ENCODE measurements around the gene TMC2. TPM values are rescaled to one million over a fixed set of nuclear protein-coding genes. Genes with fewer than 3 reads are reported as not detected.

The TMC2 gene
- total RNA-seq, 2 experiments from 2014 or later, result not detected

DNA sequence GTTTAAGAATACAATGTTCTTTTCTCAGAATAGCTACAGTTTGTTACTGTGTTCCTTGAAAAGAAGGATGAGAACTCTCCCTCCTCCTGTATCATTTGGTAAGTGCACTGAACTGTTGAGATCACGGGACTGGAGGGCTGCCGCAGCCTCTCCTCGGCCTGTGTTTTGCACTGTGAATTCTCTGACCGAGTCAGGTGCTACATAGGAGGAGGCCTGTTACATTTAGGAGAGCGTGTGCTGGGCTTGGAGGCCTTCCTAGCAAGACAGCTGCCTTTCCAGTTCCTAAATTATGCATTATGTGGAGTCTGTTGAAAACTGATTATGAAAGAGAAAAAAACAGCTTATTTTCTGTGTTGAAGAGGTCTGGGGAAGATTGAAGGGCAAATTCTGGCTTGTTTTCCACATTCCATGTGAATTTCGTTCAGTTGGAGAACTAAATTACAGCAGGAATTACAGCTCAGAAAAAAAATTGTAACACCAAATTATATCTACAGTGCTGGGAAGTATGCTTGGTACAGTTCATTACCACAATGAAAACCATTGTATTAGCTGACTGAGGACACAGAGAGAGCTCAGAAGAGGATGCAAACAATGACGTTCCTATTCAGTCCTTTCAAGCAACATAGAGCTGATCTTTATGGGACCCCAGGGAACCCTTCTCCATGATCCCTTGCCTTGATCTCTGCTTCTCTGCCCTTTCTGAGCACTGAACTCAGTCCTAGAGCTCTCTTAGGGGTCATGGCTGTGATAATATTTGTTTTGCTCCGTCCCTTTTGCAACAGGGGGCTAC lies 2.8 kb downstream of the TMC2 start:
- no peaks in the 10 kb centered on the region for H3K36me3 Mint-ChIP-seq
- no peak overlapping the region for H3K27ac Mint-ChIP-seq
- peaks cover 44% of the 10 kb centered on the region for H3K27me3 Mint-ChIP-seq
- H3K4me3 Mint-ChIP-seq, result no peak overlapping the region
- H3K4me1 Mint-ChIP-seq, result no peaks in the 10 kb centered on the region
- no peak for DNase-seq
- no peaks in the 10 kb centered on the region for H3K9me3 Mint-ChIP-seq

GRCh38 chr20:2541940-2542339 lies 5.6 kb downstream of the TMC2 start:
- H3K27ac Mint-ChIP-seq, result no peak overlapping the region
- peaks cover 54% of the 10 kb centered on the region for H3K27me3 Mint-ChIP-seq

DNA sequence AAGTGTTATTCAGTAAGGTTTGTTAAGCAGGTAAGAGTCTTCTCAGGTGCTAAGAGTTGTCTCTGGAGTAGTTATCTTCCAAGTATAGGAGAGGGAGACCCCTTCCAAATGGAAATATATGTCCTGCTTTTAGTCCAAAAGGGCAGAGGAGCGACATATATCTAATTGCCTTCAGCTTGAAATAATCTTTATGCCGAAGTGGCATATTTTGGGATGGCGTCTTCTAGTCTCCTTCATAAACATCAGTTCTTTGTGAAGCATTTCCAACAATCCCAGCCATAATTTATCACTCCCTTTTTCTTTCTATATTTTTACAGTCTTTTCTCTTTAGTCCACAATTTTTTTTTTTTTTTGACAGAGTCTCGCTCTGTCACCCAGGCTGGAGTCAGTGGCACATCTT lies 6.0 kb downstream of the TMC2 start:
- no peak overlapping the region for H3K27ac Mint-ChIP-seq
- no peak overlapping the region for H3K4me3 Mint-ChIP-seq
- no peaks in the 10 kb centered on the region for H3K9me3 Mint-ChIP-seq
- H3K4me1 Mint-ChIP-seq, result no peaks in the 10 kb centered on the region
- no peak for DNase-seq
- H3K27me3 Mint-ChIP-seq, result peaks cover 54% of the 10 kb centered on the region
- H3K36me3 Mint-ChIP-seq, result no peaks in the 10 kb centered on the region

More at GRCh38 chr20:2541940-2542339, 5.6 kb downstream of the TMC2 start:
- Mint-ChIP-seq H3K9me3 (no peaks in the 10 kb centered on the region), H3K36me3 (no peaks in the 10 kb centered on the region), H3K4me3 (no peak overlapping the region), H3K4me1 (no peaks in the 10 kb centered on the region)
- no peak for DNase-seq

- H3K27me3 Mint-ChIP-seq, result peaks cover 48% of the 10 kb centered on the region
- no peaks in the 10 kb centered on the region for H3K4me1 Mint-ChIP-seq
- H3K27ac Mint-ChIP-seq, result no peak overlapping the region
- H3K9me3 Mint-ChIP-seq, result no peaks in the 10 kb centered on the region
- no peak overlapping the region for H3K4me3 Mint-ChIP-seq
- no peak for DNase-seq
- H3K36me3 Mint-ChIP-seq, result no peaks in the 10 kb centered on the region
Measured at GRCh38 chr20:2544211-2544610, 7.8 kb downstream of the TMC2 start.

DNA sequence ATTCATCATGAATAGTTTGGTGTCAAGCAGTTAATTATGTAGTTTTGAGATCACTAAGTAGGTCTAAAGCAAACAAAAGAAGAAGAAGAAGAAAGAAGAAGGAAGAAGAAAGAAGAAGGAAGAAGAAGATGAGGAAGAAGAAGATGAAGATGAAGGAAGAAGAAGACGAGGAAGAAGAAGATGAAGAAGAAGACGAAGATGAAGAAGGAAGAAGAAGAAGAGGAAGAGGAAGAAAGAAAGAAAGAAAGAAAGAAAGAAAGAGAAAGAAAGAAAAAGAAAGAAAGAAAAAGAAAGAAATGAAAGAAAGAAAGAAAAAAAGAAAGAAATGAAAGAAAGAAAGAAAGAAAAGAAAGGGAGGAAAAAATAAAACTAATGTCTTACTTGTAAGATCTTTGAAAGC lies 9.2 kb downstream of the TMC2 start:
- Mint-ChIP-seq H3K36me3 (no peaks in the 10 kb centered on the region), H3K4me3 (no peak overlapping the region), H3K27me3 (peaks cover 47% of the 10 kb centered on the region)

GRCh38 chr20:2557873-2558580 lies 21.7 kb downstream of the TMC2 start:
- peaks cover 76% of the 10 kb centered on the region for H3K27me3 Mint-ChIP-seq
- no peak for DNase-seq

More for the DNA sequence above, 9.2 kb downstream of the TMC2 start:
- Mint-ChIP-seq H3K9me3 (no peaks in the 10 kb centered on the region), H3K4me1 (peaks cover 1% of the 10 kb centered on the region), H3K27ac (no peak overlapping the region)
- DNase-seq, result no peak

GRCh38 chr20:2558581-2559278 lies 22.4 kb downstream of the TMC2 start:
- H3K4me3 Mint-ChIP-seq, result peak overlapping the region; percentile 7
- DNase-seq, result peak; percentile 8
- H3K27ac Mint-ChIP-seq, result no peak overlapping the region
- H3K27me3 Mint-ChIP-seq, result peaks cover 73% of the 10 kb centered on the region
- H3K36me3 Mint-ChIP-seq, result no peaks in the 10 kb centered on the region
- peaks cover 2% of the 10 kb centered on the region for H3K4me1 Mint-ChIP-seq
- H3K9me3 Mint-ChIP-seq, result no peaks in the 10 kb centered on the region

More at GRCh38 chr20:2557873-2558580, 21.7 kb downstream of the TMC2 start:
- Mint-ChIP-seq H3K4me3 (no peak overlapping the region), H3K4me1 (peaks cover 2% of the 10 kb centered on the region), H3K27ac (no peak overlapping the region), H3K36me3 (no peaks in the 10 kb centered on the region), H3K9me3 (no peaks in the 10 kb centered on the region)

- Mint-ChIP-seq H3K27ac (no peak overlapping the region), H3K27me3 (peaks cover 68% of the 10 kb centered on the region), H3K9me3 (no peaks in the 10 kb centered on the region), H3K4me1 (peaks cover 2% of the 10 kb centered on the region), H3K4me3 (peak overlapping the region; percentile 7), H3K36me3 (no peaks in the 10 kb centered on the region)
- DNase-seq, result no peak
Measured at GRCh38 chr20:2559279-2559626, 22.9 kb downstream of the TMC2 start.

- no peak overlapping the region for H3K4me3 Mint-ChIP-seq
- no peak overlapping the region for H3K27ac Mint-ChIP-seq
- no peak for DNase-seq
- H3K4me1 Mint-ChIP-seq, result peaks cover 2% of the 10 kb centered on the region
- no peaks in the 10 kb centered on the region for H3K9me3 Mint-ChIP-seq
- peaks cover 64% of the 10 kb centered on the region for H3K27me3 Mint-ChIP-seq
- no peaks in the 10 kb centered on the region for H3K36me3 Mint-ChIP-seq
Measured at GRCh38 chr20:2559651-2560050, 23.3 kb downstream of the TMC2 start.

GRCh38 chr20:2563116-2563515 lies 26.7 kb downstream of the TMC2 start:
- H3K27ac Mint-ChIP-seq, result no peak overlapping the region
- peaks cover 2% of the 10 kb centered on the region for H3K4me1 Mint-ChIP-seq
- H3K4me3 Mint-ChIP-seq, result no peak overlapping the region
- H3K36me3 Mint-ChIP-seq, result no peaks in the 10 kb centered on the region
- no peaks in the 10 kb centered on the region for H3K9me3 Mint-ChIP-seq
- peaks cover 61% of the 10 kb centered on the region for H3K27me3 Mint-ChIP-seq
- DNase-seq, result no peak

- Mint-ChIP-seq H3K4me1 (no peaks in the 10 kb centered on the region), H3K27me3 (peaks cover 59% of the 10 kb centered on the region), H3K36me3 (no peaks in the 10 kb centered on the region), H3K4me3 (no peak overlapping the region), H3K27ac (no peak overlapping the region), H3K9me3 (no peaks in the 10 kb centered on the region)
- DNase-seq, result no peak
Measured at GRCh38 chr20:2564406-2564805, 28.0 kb downstream of the TMC2 start.

- Mint-ChIP-seq H3K36me3 (no peaks in the 10 kb centered on the region), H3K9me3 (no peaks in the 10 kb centered on the region), H3K4me3 (no peak overlapping the region), H3K27ac (no peak overlapping the region), H3K27me3 (peaks cover 77% of the 10 kb centered on the region), H3K4me1 (no peaks in the 10 kb centered on the region)
- no peak for DNase-seq
Measured at GRCh38 chr20:2575682-2576081, 39.3 kb downstream of the TMC2 start.

DNA sequence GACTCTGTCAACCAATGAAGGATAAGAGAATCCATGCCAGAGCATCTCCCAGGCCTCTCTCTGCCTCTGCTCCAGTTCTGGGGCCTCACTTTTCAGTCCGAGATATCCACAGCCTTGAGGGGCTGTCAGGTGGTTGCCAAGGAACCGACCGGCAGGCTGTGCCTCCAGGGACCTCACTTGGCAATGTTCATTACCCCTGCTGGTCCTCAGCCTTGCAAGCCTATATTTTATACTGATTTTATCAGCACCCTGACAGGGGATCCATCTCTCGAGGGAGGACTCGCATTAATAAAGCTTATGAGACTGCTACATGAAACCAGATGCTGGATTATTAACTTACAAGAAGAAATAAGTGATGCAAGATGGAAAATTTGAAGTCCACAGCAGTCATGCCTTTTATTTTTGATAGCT lies 39.9 kb downstream of the TMC2 start:
- no peak overlapping the region for H3K27ac Mint-ChIP-seq
- no peak overlapping the region for H3K4me3 Mint-ChIP-seq
- DNase-seq, result no peak
- H3K4me1 Mint-ChIP-seq, result no peaks in the 10 kb centered on the region
- H3K36me3 Mint-ChIP-seq, result no peaks in the 10 kb centered on the region
- peaks cover 74% of the 10 kb centered on the region for H3K27me3 Mint-ChIP-seq
- H3K9me3 Mint-ChIP-seq, result no peaks in the 10 kb centered on the region

DNA sequence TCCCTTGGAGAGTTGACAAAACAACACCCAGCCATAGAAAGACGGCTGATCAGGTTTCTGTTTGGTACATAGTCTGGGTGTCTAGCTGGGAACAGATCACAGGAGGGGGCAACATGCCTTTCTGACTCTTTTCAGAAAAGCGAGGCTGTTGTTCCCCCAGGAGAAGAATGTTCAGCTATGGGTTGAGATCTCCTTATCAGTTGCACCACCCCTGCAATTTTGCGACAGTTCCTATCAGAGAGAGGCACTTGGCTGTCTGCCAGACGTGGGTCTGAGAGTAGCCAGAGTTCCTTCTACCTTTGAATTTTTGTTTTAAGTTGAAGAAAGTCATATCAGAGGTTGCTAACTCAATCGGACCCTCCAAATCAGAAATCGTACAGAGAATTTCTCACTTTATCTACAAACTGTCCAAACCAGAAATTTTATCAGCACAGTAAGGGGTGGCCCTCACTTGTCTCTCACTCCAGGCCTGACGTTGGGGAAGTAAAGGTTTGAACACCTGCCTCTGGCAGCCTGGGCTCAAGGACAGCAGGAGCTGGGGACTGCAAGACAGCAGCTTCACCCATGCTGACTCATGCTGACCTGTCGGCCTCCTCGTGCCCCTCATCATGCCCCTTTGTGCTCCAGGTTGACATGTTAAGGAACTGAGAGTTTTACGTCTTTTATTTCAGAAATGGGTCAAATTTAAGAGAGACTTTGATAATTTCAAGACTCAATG lies 42.3 kb downstream of the TMC2 start:
- Mint-ChIP-seq H3K36me3 (no peaks in the 10 kb centered on the region), H3K4me1 (no peaks in the 10 kb centered on the region), H3K27ac (no peak overlapping the region), H3K27me3 (peaks cover 62% of the 10 kb centered on the region), H3K9me3 (no peaks in the 10 kb centered on the region), H3K4me3 (no peak overlapping the region)
- DNase-seq, result no peak

GRCh38 chr20:2585811-2586210 lies 49.4 kb downstream of the TMC2 start:
- DNase-seq, result no peak

More at GRCh38 chr20:2585811-2586210, 49.4 kb downstream of the TMC2 start:
- no peak overlapping the region for H3K4me3 Mint-ChIP-seq
- peaks cover 5% of the 10 kb centered on the region for H3K27me3 Mint-ChIP-seq
- H3K27ac Mint-ChIP-seq, result no peak overlapping the region
- H3K4me1 Mint-ChIP-seq, result no peaks in the 10 kb centered on the region
- H3K36me3 Mint-ChIP-seq, result no peaks in the 10 kb centered on the region
- no peaks in the 10 kb centered on the region for H3K9me3 Mint-ChIP-seq
